Stimulated activated CD4-positive, alpha-beta T cell treated with anti-CD3 and anti-CD28 coated beads, Interleukin-12 subunit alpha, Interleukin-12 subunit beta, amount 100 ng/mL, for 24 hours (primary cell): Measurements from ENCODE around the gene ZNF787.
A peak's percentile ranks its signal among the peaks of the same experiment; 100 is the strongest.
"Not testable (repeated sequence)": the region's sequence is repeated elsewhere in the genome, so short reads cannot be mapped to it uniquely, and the experiment has no call there.

ENCODE experiments used
- DNase-seq, 2 experiments: peaks; one replicate each; pipeline ENCODE4 v3.0.0-alpha.2; 2020; ENCODE audit warnings: low read depth in 2 of 2

Gene ZNF787

GRCh38 chr19:56121180-56122167 lies at the start of gene ZNF787:
ZNF787 (minus strand) TSS chr19:56121295; CDS start chr19:56103217, 18,078 bp downstream.
- DNase-seq, result peak; percentile 97

GRCh38 chr19:56170261-56170660 lies 49.2 kb upstream of the ZNF787 start:
- no peak for DNase-seq

DNA sequence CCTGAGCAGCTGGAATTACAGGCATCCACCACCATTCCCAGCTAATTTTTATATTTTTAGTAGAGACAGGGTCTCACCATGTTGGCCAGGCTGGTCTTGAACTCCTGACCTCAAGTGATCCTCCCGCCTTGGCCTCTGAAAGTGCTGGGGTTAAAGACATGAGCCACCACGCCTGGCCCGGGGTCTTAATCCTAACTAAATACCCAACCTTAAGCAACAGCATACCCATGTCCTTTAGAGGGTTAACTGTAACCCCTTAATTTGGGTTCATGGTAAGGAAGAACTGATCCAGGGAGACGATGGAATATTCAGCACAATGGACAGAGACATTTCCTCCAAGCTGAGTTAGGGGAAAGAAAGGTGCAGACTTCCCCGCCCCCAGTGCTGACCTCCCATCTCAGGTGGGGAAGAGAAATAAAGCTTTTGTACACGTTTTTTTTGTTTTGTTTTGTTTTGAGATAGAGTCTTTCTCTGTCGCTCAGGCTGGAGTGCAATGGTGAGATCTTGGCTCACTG lies 46.0 kb upstream of the ZNF787 start:
- DNase-seq, result no peak

DNA sequence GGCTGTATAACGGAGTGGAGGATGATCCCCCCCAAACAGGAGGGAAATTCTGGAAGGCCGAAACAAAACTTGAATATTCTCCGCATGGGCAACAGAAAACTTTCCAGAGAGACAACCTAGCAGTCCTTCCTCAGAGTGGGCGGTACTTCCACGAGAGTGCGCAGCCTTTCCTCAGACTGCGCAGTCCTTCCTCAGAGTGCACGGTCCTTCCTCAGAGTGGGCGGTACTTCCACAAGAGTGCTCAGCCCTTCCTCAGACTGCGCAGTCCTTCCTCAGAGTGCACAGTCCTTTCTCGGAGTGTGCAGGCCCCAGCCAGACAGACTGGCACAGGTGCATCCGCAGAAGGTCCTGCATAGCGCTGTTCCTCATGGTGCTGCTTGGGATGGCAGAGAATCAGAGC lies 42.0 kb upstream of the ZNF787 start:
- DNase-seq, result no peak

DNA sequence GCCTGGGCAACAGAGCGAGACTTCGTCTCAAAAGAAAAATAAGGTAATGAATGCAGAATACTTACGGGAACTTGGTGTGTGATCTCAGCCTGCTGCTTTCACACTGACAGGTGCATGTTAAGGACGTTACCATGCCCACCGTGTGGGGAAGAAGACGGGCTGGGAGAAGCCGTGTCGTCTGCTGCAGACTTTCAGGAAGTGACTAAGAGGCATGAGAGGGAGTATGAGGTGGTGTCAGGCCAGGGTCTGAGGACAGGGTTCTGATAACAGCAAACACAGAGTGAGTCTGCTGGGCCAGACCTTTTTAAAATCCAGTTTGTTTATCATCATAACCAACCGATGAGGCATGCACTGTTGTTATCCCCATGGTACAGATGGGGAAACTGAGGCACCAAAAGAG lies 41.2 kb upstream of the ZNF787 start:
- DNase-seq, result no peak

GRCh38 chr19:56161534-56161933 lies 40.4 kb upstream of the ZNF787 start:
- no peak for DNase-seq

DNA sequence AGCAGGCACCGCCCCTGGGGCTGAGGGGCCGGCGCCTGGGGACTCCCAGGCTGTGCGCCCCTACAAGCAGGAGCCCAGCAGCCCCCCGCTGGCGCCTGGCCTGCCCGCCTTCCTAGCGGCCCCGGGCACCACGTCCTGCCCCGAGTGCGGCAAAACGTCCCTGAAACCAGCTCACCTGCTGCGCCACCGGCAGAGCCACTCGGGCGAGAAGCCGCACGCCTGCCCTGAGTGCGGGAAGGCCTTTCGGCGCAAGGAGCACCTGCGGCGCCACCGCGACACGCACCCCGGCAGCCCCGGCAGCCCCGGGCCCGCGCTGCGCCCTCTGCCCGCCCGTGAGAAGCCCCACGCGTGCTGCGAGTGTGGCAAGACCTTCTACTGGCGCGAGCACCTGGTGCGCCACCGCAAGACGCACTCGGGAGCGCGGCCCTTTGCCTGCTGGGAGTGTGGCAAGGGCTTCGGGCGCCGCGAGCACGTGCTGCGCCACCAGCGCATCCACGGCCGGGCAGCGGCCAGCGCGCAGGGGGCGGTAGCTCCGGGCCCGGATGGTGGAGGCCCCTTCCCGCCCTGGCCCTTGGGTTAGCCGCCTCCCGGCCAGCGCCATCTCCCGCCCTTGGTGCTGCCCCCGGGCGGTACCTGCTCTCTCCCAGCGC lies 38.7 kb upstream of the ZNF787 start:
- DNase-seq, result no peak

DNA sequence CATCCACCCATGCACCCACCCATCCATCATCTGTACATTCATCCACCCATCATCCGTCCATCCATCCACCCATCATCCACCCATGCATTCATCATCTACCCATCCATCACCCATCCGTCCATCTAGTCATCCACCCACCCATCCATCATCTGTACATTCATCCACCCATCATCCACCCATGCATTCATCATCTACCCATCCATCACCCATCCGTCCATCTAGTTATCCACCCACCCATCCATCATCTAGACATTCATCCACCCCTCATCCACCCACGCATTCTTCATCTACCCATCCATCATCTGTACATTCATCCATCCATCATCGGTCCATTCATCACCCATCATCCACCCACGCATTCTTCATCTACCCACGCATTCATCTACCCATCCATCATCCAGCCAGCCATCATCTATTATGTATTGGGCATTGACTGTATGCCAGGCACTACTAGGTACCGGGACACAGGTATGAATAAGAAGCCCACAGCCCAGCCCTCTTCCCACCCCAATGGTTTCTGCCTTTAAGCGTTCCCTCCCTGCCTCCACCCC lies 38.0 kb upstream of the ZNF787 start:
- no peak for DNase-seq

DNA sequence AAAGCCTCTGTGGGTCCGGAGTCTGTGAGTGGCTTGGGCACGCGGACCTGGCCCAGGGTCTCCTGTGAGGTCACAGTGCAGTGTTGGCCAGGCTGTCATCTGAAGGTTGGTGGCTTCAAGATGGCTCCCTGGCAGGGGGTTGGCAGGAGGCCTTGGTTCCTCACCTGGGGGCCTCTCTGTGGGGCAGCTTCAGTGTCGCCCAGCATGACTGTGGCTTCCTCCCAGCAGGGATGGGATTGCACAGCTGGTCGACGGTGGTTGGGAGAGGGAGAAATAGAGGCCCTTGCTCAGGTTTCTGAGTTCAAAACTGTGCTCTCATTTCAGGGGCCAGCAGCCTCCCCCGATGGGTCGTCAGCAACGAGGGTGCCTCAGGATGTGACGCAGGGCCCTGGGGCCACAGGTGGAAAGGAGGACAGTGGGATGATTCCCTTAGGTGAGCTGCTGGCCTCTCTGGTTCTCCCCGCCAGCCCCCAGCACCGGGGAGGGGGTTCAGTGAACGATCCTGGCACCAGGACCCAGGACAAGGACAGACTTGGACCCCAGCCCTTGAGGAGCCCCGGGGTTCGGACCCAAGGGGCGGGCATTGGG lies 37.2 kb upstream of the ZNF787 start:
- no peak for DNase-seq

- DNase-seq, result no peak
These were observed 35.7 kb upstream of the ZNF787 start for GRCh38 chr19:56156768-56157167.

- DNase-seq, result no peak
These were observed 34.1 kb upstream of the ZNF787 start for GRCh38 chr19:56155124-56155687.

- no peak for DNase-seq
These were observed 32.4 kb upstream of the ZNF787 start for GRCh38 chr19:56153507-56153906.

GRCh38 chr19:56152644-56153043 lies 31.5 kb upstream of the ZNF787 start:
- DNase-seq, result no peak

DNA sequence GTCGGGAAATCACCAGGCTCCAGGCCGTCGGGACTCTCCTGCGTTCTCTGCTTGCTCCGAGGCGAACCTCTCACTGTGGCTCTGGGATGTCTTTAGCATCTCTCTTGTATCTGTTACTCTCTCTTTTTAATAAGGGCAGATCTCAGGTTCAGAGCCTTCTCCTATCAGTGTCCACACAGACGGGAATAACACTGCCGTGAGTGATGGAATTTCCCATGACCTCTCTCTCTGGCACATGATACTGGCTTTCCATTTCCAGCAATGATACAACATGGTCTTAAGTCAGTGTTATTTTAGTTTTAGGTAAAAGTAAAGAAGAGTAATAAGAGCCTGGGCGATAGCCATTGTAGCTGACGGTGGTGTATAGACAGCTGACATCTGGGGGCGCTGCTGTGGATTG lies 29.3 kb upstream of the ZNF787 start:
- DNase-seq, result no peak

GRCh38 chr19:56149656-56150038 lies 28.6 kb upstream of the ZNF787 start:
- no peak for DNase-seq

DNA sequence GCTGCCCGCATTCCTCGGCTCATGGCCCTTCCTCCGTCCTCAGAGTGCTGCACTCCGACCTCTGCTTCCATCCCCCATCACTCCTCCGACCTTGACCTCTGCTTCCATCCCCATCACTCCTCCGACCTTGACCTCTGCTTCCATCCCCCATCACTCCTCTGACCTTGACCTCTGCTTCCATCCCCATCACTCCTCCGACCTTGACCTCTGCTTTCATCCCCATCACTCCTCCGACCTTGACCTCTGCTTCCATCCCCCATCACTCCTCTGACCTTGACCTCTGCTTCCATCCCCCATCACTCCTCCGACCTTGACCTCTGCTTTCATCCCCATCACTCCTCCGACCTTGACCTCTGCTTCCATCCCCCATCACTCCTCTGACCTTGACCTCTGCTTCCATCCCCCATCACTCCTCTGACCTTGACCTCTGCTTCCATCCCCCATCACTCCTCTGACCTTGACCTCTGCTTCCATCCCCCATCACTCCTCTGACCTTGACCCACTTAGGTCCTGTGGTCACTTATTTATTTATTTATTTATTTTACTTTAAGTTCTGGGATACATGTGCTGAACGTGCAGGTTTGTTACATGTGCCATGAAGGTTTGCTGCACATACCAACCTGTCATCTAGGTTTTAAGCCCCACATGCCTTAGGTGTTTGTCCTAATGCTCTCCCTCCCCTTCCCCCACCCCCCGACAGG lies 28.0 kb upstream of the ZNF787 start:
- not testable (repeated sequence) for DNase-seq

GRCh38 chr19:56148096-56148495 lies 27.0 kb upstream of the ZNF787 start:
- no peak for DNase-seq

- no peak for DNase-seq
These were observed 26.2 kb upstream of the ZNF787 start for GRCh38 chr19:56147307-56147706.

GRCh38 chr19:56146904-56147303 lies 25.8 kb upstream of the ZNF787 start:
- DNase-seq, result no peak

DNA sequence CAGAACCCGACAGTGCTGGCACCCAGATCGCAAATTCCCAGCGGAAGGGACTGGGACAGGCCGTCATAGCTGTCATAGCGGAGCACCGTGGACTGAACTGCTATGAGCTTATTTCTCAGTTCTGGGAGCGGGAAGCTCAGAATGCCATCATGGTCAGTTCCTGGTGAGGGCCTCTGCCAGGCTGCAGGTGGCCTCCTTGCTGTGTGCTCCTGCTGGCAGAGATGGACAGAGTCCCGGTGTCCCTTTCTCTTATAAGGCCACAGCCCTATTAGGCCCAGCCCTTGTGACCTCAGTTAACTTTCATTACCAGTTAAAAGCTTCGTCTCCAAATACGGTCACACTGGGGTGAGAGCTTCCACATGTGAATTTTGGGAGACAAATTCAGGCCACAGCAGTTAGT lies 24.6 kb upstream of the ZNF787 start:
- DNase-seq, result no peak

GRCh38 chr19:56144831-56145230 lies 23.7 kb upstream of the ZNF787 start:
- DNase-seq, result no peak
